Mesodermal cell (in vitro differentiated cells): ENCODE data around the gene LYRM9.

Source experiments
- H3K27ac ChIP-seq: 2 replicates; pipeline ENCODE4 v1.7.0; 2013; ENCODE audit warnings: mild to moderate bottlenecking, low read depth, low read length, moderate library complexity; ENCODE audit not compliant: severe bottlenecking
- H3K36me3 ChIP-seq: 2 replicates; pipeline ENCODE4 v1.7.1; 2013; ENCODE audit warnings: mild to moderate bottlenecking, low read length, moderate library complexity; ENCODE audit not compliant: control insufficient read depth, insufficient read depth
- H3K4me1 ChIP-seq: one replicate; pipeline ENCODE4 v1.7.1; 2013; ENCODE audit warnings: mild to moderate bottlenecking, low read length; ENCODE audit not compliant: insufficient read depth, control insufficient read depth, poor library complexity, severe bottlenecking
- H3K4me3 ChIP-seq: 2 replicates; pipeline ENCODE4 v1.7.0; 2013; ENCODE audit warnings: low read length, control low read depth, mild to moderate bottlenecking; ENCODE audit not compliant: insufficient read depth, poor library complexity, severe bottlenecking; ENCODE audit errors: extremely low read depth
- H3K9me3 ChIP-seq: 2 replicates; pipeline ENCODE4 v1.7.1; 2013; ENCODE audit warnings: mild to moderate bottlenecking, low read length, moderate library complexity; ENCODE audit not compliant: control insufficient read depth
- WGBS, 2 experiments: methylation state at CpG; one replicate each; pipeline ENCODE4 v1.1.5; 2013; ENCODE audit warnings: missing lambda C conversion rate in 2 of 2; ENCODE audit not compliant: insufficient coverage in 2 of 2; 5-methylcytosine and 5-hydroxymethylcytosine counted together

Gene LYRM9

GRCh38 chr17:27873211-27873610 lies 20.0 kb downstream of the LYRM9 start:
- WGBS, 2 experiments, result 86 to 100% methylated on average over 1 of the region's 2 CpGs
- Histone ChIP-seq H3K4me3 (no peak overlapping the region), H3K9me3 (no peaks in the 10 kb centered on the region), H3K4me1 (no peaks in the 10 kb centered on the region), H3K27ac (no peak overlapping the region), H3K36me3 (no peaks in the 10 kb centered on the region)

GRCh38 chr17:27872776-27873175 lies 20.4 kb downstream of the LYRM9 start:
- H3K36me3 ChIP-seq, result no peaks in the 10 kb centered on the region
- no peaks in the 10 kb centered on the region for H3K9me3 ChIP-seq
- 93 to 100% methylated on average over 1 to 2 of the region's 3 CpGs for WGBS, 2 experiments
- H3K4me3 ChIP-seq, result no peak overlapping the region
- H3K4me1 ChIP-seq, result no peaks in the 10 kb centered on the region
- H3K27ac ChIP-seq, result no peak overlapping the region

- Histone ChIP-seq H3K4me3 (no peak overlapping the region), H3K36me3 (no peaks in the 10 kb centered on the region), H3K27ac (no peak overlapping the region), H3K4me1 (no peaks in the 10 kb centered on the region), H3K9me3 (no peaks in the 10 kb centered on the region)
- 89% methylated on average over 1 of the region's 2 CpGs; no CpG with 5 or more reads in 1 of the 2 experiments for WGBS, 2 experiments
These were observed 21.8 kb downstream of the LYRM9 start for GRCh38 chr17:27871407-27871806.

GRCh38 chr17:27870345-27870744 lies 22.8 kb downstream of the LYRM9 start:
- 80% methylated on average over 2 of the region's 2 CpGs; no CpG with 5 or more reads in 1 of the 2 experiments for WGBS, 2 experiments
- Histone ChIP-seq H3K4me1 (no peaks in the 10 kb centered on the region), H3K27ac (no peak overlapping the region), H3K4me3 (no peak overlapping the region), H3K36me3 (no peaks in the 10 kb centered on the region), H3K9me3 (no peaks in the 10 kb centered on the region)

GRCh38 chr17:27868565-27868964 lies 24.6 kb downstream of the LYRM9 start:
- no peaks in the 10 kb centered on the region for H3K9me3 ChIP-seq
- H3K4me1 ChIP-seq, result no peaks in the 10 kb centered on the region
- WGBS, 2 experiments, result 86 to 96% methylated on average over 7 of the region's 8 CpGs
- no peak overlapping the region for H3K27ac ChIP-seq
- no peaks in the 10 kb centered on the region for H3K36me3 ChIP-seq
- no peak overlapping the region for H3K4me3 ChIP-seq

GRCh38 chr17:27862840-27863239 lies 30.3 kb downstream of the LYRM9 start:
- 86 to 100% methylated on average over 3 of the region's 4 CpGs for WGBS, 2 experiments
- H3K9me3 ChIP-seq, result no peaks in the 10 kb centered on the region
- no peak overlapping the region for H3K27ac ChIP-seq

GRCh38 chr17:27862004-27862403 lies 31.2 kb downstream of the LYRM9 start:
- no peaks in the 10 kb centered on the region for H3K4me1 ChIP-seq
- H3K9me3 ChIP-seq, result no peaks in the 10 kb centered on the region
- WGBS, 2 experiments, result 90 to 95% methylated on average over 4 of the region's 4 CpGs
- H3K36me3 ChIP-seq, result no peaks in the 10 kb centered on the region
- no peak overlapping the region for H3K27ac ChIP-seq
- H3K4me3 ChIP-seq, result no peak overlapping the region

More at GRCh38 chr17:27862840-27863239, 30.3 kb downstream of the LYRM9 start:
- Histone ChIP-seq H3K4me3 (no peak overlapping the region), H3K36me3 (no peaks in the 10 kb centered on the region), H3K4me1 (no peaks in the 10 kb centered on the region)

- Histone ChIP-seq H3K27ac (no peak overlapping the region), H3K36me3 (no peaks in the 10 kb centered on the region), H3K4me1 (no peaks in the 10 kb centered on the region), H3K4me3 (no peak overlapping the region), H3K9me3 (no peaks in the 10 kb centered on the region)
- WGBS, 2 experiments, result 72 to 95% methylated on average over 2 of the region's 3 CpGs
These were observed 32.0 kb downstream of the LYRM9 start for GRCh38 chr17:27860971-27861664.

GRCh38 chr17:27858621-27859305 lies 34.4 kb downstream of the LYRM9 start:
- WGBS, 2 experiments, result 90 to 100% methylated on average over 2 to 4 of the region's 6 CpGs
- no peaks in the 10 kb centered on the region for H3K36me3 ChIP-seq
- H3K9me3 ChIP-seq, result no peaks in the 10 kb centered on the region

GRCh38 chr17:27856676-27857432 lies 36.3 kb downstream of the LYRM9 start:
- no peak overlapping the region for H3K4me3 ChIP-seq
- H3K9me3 ChIP-seq, result no peaks in the 10 kb centered on the region
- WGBS, 2 experiments, result 83 to 87% methylated on average over 5 of the region's 5 CpGs
- no peak overlapping the region for H3K27ac ChIP-seq
- no peaks in the 10 kb centered on the region for H3K4me1 ChIP-seq
- H3K36me3 ChIP-seq, result no peaks in the 10 kb centered on the region

More at GRCh38 chr17:27858621-27859305, 34.4 kb downstream of the LYRM9 start:
- Histone ChIP-seq H3K27ac (no peak overlapping the region), H3K4me1 (no peaks in the 10 kb centered on the region), H3K4me3 (no peak overlapping the region)
